Left ventricle myocardium superior (tissue), 1 donor: ENCODE measurements around the gene FAM53B. TPM values are rescaled to one million over a fixed set of nuclear protein-coding genes. Genes with fewer than 3 reads are reported as not detected.
"Not testable (repeated sequence)": the region's sequence is repeated elsewhere in the genome, so short reads cannot be mapped to it uniquely, and the experiment has no call there.

Source experiments
- ATAC-seq: fragments of 200-7000 bp; cut with Tn5 transposase; one replicate; pipeline ENCODE4 v1.9.1; 2020; ENCODE audit warnings: mild to moderate bottlenecking, moderate library complexity
- DNase-seq: peaks from one replicate; pipeline ENCODE4 v3.0.0-alpha.2; 2020
- intact Hi-C: fragments of 100-400 bp; cut with micrococcal nuclease; formaldehyde crosslinking; loops from one replicate; pipeline ENCODE4 v1.11.0; 2022
- total RNA-seq: library from RNA; stranded (reverse); fragmentation: NEBNext Ultra II Directional; extraction: Animal tissue kit (Norgen Biotek cat#: 25700); gene quantifications from one replicate; pipeline ENCODE4 v1.2.1, GENCODE V29; 2021
- donor health status: DM: no; HTN: yes; CAD: no; lungs with severe emphysema.

The FAM53B gene
- total RNA-seq, 1 donor from 2014 or later: 45.3 TPM

DNA sequence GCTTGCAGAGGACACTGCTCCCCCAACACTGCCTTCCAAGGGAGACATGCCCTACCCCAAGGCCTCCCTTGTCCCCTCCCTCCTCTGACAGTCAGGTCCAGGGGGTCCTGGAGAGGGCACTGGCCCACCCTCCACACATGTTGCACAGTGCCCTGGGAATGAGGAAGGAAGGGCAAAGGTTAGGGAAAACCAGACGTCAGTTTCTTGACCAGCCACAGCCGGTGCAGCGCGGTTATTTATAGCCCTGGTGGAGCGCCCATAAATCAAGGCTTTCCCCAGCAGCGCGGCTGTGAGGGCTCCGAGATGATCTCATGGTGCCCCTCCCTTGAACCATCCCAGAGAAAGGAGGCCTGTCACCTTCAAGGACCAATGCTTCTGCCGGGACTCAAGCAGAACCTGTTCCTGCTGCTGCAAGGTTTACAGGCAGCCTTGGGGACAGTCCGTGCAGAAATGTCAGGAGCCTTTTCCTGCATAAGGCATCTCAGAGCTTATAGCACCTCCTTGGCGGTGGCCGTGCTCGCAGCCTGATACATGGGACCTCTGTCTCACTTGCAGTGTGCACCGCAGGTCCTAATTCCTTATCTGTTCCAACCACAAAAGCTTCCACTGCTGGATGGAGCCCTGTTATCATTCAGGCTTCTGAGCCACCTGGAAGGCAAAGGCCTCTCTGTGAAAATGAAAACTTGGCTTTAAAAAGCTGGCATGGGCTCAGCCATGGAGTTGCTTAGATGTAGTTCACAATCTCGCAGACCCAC, 155.3 kb downstream of the FAM53B start:
- DNase-seq: peak; percentile 65
- ATAC-seq: peak; percentile 91
- intact Hi-C loops: no loop called here

DNA sequence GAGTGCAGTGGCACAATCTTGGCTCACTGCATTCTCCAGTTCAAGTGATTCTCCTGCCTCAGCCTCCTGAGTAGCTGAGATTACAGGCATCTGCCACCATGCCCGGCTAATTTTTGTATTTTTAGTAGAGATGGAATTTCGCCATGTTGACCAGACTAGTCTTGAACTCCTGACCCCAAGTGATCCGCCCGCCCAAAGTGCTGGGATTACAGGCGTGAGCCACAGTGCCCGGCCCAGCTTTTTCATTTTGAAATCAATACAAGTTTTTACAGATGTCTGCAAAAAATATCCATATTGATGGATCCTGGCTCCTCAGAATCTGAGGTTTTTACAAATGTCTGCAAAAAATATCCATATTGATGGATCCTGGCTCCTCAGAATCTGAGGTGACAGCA, 155.8 kb downstream of the FAM53B start:
- ATAC-seq, intact Hi-C loops: not testable (repeated sequence)
- DNase-seq: peak; percentile 11

DNA sequence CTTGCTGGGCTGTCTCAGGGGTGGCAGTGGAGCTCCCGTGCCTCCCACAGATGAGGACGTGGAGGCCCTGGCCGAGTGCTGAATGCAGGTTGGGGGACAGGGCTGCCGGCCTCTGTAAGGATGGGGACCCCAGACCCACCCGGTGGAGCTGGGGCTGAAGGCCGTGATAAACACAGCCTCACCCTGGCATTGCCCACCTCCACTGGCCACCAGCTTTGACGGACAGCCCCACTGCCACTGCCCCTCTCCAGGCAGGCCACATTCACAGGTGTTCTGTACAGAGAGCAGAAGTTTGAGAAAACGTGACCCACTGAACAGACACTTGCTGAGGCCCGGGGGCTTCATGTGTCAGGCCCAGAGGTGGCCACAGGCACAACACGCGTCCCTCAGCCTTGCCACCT, 156.4 kb downstream of the FAM53B start:
- intact Hi-C loops: no loop called here
- no peak for ATAC-seq
- DNase-seq: peak; percentile 24

DNA sequence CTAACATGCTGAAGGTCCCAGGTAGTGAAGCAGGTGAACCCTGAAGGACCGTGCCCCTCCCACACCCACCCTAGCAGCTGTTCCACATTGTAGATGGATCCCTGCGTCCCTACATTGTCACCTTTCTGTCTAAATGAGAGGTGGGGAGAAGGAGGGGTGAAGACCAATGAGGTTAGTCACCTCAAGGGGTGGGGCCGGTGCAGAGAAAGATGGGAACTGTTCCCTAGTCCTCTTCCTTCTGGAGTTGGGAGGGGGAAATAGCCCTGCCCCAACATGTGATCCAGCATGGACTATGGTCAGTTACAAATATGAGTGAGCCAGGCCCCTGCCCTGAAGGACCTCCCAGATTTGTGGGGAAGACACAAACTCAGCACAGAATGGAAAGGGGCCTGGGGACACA, 158.0 kb downstream of the FAM53B start:
- intact Hi-C loops: no loop called here
- no peak for ATAC-seq
- DNase-seq: no peak

DNA sequence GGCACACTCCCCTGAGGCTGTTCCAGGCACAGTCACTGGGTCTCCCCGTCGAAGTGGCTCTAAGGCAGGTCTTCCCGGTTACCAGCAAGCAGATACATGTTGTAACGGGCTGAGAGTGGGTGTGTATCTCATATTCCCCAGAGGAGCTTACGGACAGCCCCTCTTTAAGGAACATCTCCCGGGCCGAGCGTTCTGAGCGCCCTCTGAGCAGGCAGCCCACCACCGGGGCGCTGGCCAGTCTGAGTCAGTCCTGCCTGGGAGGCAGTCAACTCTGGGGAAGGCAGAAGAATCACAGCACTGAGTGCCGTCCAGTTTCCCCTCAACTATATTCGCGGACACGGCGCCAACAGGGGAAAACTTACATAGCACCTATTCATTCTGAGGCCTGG, 165.2 kb downstream of the FAM53B start:
- peak; percentile 11 for ATAC-seq
- intact Hi-C loops: no loop called here
- DNase-seq: no peak

DNA sequence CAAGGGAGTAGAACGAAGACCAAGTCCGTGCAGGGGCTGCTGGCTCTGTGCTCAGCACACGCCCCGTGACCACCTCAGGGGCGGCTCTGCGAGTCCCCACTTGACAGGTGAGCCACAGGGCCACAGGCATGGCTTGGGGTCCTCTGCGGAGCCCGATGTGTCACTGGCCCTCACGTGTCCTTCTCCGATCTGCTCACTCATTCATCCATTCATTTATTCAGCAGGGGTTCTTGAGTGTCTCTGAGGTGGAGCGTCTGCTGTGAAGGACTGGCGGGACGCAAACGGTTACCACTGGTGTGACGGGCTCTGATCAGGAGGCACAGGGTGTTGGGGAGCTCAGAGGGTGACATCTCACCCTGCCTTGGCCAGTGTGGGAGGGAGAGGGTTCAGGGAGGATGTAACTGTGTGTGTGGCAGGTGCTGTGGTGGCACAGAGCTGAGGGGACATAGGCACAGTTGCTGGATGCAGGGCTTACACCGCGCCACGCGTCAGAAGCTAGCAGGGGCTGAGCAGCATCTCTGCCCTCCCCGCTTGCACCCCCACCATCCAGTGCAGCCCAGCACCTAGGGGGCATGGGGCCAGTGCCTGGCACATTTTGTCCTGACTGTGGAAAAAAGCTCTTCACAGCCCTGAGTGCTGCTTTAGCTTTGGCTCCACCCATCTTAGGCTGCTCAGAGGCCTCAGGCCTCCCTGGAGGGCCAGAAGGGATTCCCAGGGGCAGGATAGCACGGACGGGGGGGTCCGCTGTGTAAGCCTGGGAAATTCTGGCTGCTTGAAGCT, 165.8 kb downstream of the FAM53B start:
- DNase-seq (no peak), ATAC-seq (no peak)
- intact Hi-C loops: no loop called here

DNA sequence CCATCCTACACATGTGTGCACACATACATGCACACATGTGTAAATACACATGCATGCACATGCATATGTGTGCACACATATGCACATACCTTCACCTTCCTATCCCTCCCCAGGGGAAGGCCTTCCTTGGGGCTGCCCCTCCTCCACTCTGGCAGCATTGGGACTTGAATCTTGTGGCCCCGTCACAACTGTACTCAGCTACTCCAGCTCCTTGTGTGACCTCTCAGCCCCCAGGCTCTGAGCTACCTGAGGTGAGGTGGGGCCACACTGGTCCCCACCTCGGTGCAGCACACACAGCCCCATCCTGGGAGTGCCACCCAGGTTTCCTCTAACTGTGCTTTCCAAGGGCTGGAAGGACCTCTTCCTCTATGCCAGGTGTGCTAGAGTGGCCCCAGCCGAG, 166.5 kb downstream of the FAM53B start:
- ATAC-seq (no peak), DNase-seq (no peak)
- intact Hi-C loops: no loop called here

DNA sequence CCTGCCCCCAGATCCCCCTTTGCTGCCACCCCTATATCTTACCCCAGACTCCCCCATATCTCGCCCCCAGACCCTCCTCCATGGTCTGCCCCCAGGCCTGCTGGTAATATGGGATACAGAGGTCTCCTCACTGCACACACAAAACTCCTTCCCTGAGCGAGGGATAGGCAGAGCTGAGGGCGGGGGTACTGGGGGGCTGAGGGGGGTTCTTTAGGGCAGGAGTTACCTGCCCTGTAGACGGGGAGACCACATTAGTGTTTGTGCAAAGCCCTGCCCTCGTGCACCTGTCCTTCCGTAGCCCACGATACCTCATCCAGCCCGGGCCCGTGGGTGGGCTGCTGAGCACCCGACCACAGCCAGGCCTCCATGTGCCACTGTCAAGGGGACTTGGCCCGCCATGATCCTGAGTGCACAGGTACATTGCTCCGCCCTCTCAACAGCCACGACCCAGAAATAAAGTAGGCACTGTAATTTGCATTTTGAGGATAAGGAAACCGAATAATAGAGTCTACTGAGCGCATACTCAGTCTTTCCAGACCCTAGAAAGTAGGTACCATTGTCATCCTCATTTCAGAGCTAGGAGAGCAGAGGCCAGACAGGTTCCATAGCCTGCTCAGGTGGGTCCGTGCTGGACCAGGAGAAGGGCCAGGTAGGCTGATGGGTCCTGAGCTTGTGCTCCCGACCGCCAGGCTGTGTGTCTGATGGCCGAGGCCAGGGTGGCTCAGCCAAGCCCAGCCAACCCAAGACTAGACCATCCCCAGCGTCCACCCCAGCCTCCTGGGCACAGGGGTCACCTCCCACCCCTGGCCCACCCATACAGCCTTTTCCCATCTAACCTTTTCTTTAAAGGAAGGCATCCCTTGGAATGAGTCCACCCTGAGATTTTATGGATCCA, 167.4 kb downstream of the FAM53B start:
- intact Hi-C loops: no loop called here
- no peak for DNase-seq

DNA sequence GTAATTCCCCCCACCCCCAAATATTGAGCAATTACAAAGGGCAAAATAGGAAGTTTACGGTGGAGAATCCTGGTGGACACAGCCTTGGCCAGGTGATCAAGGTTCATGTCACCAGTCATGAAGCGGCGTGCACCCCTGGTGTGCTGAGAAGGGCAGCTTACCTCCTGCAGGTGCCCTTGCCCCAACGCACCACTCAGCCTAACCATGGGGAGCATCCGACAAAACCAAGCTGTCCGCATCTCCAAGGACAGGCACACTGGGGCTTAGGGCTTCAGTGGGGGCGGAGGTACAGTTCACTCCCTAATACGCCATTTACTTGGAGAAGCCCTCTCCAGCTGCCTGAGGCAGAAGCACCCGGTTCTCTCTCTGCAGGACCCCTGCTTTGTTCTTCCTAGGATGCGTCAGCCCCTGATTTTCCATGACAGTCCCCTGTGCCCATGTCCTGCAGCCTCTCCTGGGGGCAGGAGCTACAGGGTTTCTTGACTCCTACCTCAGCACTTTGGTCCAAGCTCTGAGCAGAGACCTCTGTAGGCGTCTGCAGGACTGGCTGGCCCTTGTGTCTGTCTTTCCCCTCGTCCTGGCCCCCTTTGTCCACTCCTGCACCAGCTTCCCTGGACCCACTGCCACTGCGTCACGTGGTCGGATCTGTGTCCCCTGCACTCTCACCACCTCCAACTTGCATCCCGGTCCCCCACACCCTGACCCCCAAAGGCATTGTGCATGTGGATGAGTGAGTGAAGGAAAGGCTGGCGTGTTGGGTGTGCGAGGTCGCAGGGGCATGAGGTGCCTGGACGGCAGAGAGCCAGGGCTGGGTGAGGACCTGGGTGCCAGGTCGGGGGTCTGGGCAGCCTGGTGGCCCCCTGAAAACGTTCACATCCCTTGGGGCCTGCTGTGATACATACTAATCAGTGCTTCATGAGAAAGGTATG, 168.8 kb downstream of the FAM53B start:
- DNase-seq: no peak
- intact Hi-C loops: no loop called here
- no peak for ATAC-seq

More for the DNA sequence above, 167.4 kb downstream of the FAM53B start:
- no peak for ATAC-seq

DNA sequence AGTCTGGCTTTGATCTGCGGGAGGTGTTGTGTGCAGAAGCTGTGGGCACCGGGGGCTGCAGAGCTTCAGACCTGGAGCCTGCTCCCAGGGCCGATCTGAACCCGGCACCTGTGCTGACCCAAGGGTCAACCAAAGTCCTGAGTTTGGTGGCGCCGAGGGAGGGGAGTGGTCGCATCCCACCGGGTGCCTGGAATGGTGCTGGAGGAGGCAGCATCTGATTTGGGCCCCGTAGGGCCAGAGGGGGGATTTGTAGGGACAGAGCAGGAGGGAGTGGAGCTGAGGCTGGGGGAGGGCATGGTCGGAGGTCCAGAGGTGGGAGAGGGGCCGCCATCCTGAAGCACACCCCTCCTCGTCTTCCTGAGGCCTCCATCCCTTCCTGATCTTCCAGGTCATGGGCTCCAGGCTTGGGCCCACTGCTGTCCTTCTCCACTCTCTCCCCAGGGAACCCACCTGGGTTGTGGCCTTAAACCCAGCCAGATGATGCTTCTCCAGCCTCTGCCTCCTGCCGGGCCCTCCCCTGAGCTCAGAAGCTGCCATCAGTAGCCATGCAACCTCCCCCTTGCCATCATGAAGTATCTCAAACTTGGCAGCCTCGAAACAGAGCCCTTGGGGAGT, 169.6 kb downstream of the FAM53B start:
- ATAC-seq (no peak), DNase-seq (no peak)
- intact Hi-C loops: no loop called here

DNA sequence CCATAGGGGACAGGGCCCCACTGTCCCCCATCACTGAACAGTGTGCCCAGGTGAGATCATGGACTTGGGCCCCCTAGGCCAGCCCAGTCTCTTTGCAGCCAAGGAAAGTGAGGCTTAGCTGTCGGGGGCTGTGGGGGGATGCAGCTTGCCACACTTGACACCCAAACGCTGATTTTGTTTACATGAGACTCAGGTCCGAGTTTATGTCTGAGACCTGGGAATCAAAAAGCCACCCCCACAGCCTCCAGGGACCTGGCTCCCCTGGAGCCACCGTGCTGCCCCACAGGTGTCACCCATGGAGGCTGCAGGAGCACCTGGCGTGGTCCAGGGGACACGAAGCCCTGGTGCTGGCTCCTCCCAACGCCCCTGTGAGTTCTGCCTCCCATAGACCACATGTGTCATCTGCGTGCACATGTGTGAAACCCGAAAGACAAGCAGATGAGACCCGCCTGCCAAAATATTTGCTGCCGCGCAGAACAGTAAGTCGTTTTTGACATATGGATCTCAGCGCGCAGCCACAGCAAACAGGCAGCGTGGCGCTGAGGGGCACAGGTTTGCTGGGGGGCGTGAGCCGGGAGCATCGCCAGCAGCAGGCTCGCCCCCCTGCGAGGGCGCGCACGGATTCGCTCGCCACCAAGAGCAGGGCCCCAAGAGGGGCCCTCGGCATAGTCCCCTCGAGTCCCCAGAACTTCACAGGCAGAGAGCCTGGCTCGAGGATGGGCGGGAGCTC, 170.3 kb downstream of the FAM53B start:
- no peak for DNase-seq
- no peak for ATAC-seq
- intact Hi-C loops: no loop called here

DNA sequence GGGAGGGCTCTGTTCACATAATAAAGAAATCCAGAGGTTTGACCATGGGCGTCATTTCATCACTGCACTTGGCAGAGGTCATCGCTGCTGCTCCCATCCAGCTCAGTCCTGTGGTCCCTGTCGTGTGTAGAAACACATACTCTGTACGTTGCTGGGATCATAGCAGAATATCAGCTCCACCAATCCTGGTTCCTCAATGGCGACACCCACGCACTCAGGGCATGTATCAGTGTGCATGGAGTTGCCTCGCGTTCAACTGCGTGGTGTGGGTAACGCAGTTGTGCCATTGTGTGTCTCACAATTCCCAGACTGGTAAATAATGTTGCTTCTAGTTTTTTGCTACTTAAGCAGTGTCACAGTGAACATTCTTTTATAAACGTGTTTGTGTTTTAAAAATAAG, 171.4 kb downstream of the FAM53B start:
- intact Hi-C loops: no loop called here
- DNase-seq: no peak

DNA sequence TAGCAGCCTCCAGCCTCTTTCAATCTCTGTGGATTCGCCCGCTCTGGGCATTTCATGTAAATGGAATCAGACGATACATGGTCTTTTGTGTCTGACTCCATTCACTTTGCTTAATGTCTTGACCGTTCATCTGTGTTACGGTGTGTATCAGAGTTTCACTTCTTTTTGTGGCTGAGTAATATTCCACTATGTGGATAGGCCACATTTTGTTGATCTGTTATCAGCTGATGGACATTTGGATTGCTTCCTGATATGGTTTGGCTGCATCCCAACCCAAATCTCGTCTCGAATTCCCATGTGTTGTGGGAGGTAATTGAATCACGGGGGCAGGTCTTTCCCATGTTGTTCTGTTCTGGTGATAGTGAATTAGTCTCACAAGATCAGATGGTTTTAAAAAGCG, 173.5 kb downstream of the FAM53B start:
- intact Hi-C loops: no loop called here
- no peak for DNase-seq
- ATAC-seq: no peak

More for the DNA sequence above, 171.4 kb downstream of the FAM53B start:
- ATAC-seq: no peak

DNA sequence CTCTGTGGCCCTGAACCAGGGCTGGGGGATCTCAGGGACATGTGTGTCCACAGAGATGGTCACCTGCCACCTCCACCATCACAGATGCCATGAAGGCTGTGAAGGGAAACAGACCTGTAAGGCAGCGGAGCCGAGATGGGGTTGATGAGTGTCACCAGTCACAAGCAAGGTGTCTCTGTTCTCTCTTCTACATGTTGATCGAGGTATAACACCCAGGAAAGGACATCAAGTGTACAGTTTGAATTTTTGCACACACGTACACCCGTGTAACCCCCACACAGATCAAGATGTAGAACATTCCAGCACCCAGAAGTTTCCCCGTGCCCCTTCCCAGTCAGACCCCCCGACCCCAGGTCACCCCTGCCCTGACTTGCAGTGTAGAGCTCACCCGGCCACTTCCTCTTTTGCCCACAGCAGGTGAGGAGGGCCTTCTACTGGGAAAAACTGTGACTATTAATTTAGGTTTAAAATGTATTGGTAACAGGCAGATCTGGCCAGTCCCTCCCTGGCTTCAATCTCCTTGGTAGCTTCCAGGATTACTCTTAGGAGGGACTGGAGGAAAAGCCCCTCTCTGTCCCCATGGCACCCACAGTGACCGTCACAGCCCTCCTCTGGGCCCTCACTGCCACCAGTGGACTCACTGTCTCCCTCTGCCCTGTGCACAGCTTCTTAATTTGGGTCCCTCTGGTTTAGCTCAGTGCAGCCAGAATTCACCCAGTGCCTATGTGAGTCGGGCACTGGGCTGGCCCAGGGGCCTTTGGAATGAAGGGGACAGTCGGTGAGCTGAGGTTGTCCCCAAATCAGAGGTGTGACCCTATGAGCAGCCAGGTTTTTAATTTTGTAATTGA, 174.3 kb downstream of the FAM53B start:
- intact Hi-C loops: no loop called here
- DNase-seq (no peak), ATAC-seq (no peak)
